Left ventricle myocardium inferior (tissue), 1 donor: ENCODE results near the gene KDM7A. TPM values are rescaled to one million over a fixed set of nuclear protein-coding genes. Genes with fewer than 3 reads are reported as not detected.

Experiments used
- DNase-seq: peaks from one replicate; pipeline ENCODE4 v3.0.0-alpha.2; 2020
- H3K27ac ChIP-seq: fragments of 200-600 bp; replicated peaks from 2 replicates; pipeline ENCODE4 v1.8.0; 2021
- H3K27me3 ChIP-seq: fragments of 200-600 bp; 2 replicates; pipeline ENCODE4 v1.8.0; 2021; ENCODE audit warnings: low read depth
- H3K36me3 ChIP-seq: fragments of 200-600 bp; 2 replicates; pipeline ENCODE4 v1.8.0; 2021
- H3K4me1 ChIP-seq: fragments of 200-600 bp; 2 replicates; pipeline ENCODE4 v1.8.0; 2021
- H3K4me3 ChIP-seq: fragments of 200-600 bp; 2 replicates; pipeline ENCODE4 v1.8.0; 2021; ENCODE audit warnings: mild to moderate bottlenecking, moderate library complexity
- H3K9me3 ChIP-seq: fragments of 200-600 bp; replicated peaks from 2 replicates; pipeline ENCODE4 v1.8.0; 2021
- intact Hi-C: fragments of 100-400 bp; cut with micrococcal nuclease; formaldehyde crosslinking; loops from one replicate; pipeline ENCODE4 v1.11.0; 2022
- total RNA-seq: library from RNA; stranded (reverse); fragmentation: NEBNext Ultra II Directional; extraction: Animal tissue kit (Norgen Biotek cat#: 25700); gene quantifications from one replicate; pipeline ENCODE4 v1.2.1, GENCODE V29; 2021
- TF ChIP-seq, protein P1 (sequence below): fragments of 200-600 bp; IDR thresholded peaks from 2 replicates; pipeline ENCODE4 v1.8.0; 2021; ENCODE audit warnings: antibody characterized with exemption, mild to moderate bottlenecking, borderline replicate concordance
- donor health status: DM: no; HTN: yes; CAD: no; lungs with severe emphysema.

KDM7A gene
- total RNA-seq, 1 donor from 2014 or later: 8.2 TPM

DNA sequence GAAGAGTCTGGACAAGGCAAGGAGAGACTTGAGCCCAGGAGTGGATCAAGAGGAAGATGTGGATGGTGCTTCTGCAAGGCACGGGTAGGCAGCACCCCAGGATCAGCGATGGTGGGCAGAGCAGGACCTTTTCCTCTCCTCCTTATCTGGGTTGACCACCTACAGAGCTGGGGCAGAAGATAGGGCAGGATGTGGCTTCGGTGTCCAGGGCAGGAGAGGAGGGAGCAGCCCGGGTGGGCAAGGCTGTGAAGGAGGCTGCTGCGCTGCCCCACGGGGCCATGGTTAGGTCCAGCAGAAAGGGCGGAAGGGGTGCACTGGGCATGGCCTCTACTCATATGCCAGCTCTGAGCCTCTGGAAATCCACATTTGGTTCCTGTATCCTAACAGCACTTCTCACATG, 94.0 kb downstream of the KDM7A start:
- peaks cover 9% of the 10 kb centered on the region for H3K36me3 ChIP-seq
- DNase-seq: no peak
- H3K9me3 ChIP-seq: no peaks in the 10 kb centered on the region
- intact Hi-C loops: no loop called here
- H3K27ac ChIP-seq: no peak overlapping the region
- TF ChIP-seq, protein P1, sequence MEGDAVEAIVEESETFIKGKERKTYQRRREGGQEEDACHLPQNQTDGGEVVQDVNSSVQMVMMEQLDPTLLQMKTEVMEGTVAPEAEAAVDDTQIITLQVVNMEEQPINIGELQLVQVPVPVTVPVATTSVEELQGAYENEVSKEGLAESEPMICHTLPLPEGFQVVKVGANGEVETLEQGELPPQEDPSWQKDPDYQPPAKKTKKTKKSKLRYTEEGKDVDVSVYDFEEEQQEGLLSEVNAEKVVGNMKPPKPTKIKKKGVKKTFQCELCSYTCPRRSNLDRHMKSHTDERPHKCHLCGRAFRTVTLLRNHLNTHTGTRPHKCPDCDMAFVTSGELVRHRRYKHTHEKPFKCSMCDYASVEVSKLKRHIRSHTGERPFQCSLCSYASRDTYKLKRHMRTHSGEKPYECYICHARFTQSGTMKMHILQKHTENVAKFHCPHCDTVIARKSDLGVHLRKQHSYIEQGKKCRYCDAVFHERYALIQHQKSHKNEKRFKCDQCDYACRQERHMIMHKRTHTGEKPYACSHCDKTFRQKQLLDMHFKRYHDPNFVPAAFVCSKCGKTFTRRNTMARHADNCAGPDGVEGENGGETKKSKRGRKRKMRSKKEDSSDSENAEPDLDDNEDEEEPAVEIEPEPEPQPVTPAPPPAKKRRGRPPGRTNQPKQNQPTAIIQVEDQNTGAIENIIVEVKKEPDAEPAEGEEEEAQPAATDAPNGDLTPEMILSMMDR: no peak
- peaks cover 12% of the 10 kb centered on the region for H3K4me1 ChIP-seq
- H3K4me3 ChIP-seq: no peak overlapping the region
- no peaks in the 10 kb centered on the region for H3K27me3 ChIP-seq

DNA sequence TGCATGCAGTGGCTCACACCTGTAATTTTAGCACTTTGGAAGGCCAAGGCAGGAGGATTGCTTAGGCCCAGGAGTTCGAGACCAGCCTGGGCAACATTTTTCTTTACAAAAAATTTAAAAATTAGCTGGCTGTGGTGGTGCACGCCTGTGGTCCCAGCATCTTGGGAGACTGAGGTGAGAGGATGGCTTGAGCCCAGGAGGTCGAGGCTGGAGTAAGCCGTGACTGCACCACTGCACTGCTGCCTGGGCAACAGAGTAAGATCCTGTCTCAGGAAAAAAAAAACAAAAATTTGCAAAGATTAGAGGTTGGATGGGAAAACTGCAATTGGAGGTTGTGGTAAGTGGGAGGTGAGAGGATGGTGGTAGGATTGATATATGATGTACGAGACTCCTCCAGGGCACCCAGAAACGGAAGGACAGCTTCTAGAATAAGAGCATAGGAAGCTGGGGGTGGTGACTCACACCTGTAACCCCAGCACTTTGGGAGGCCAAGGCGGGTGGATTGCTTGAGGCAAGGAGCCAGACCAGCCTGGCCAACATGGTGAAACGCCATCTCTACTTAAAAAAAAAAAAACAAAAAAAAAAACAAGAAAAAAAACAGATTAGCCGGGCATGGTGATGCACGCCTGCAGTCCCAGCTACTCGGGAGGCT, 94.9 kb downstream of the KDM7A start:
- no peak for DNase-seq
- Histone ChIP-seq H3K27ac (no peak overlapping the region), H3K4me1 (peaks cover 12% of the 10 kb centered on the region), H3K9me3 (no peaks in the 10 kb centered on the region), H3K36me3 (peaks cover under 1% of the 10 kb centered on the region), H3K4me3 (no peak overlapping the region), H3K27me3 (no peaks in the 10 kb centered on the region)
- TF ChIP-seq, protein P1: no peak
- intact Hi-C loops: no loop called here

DNA sequence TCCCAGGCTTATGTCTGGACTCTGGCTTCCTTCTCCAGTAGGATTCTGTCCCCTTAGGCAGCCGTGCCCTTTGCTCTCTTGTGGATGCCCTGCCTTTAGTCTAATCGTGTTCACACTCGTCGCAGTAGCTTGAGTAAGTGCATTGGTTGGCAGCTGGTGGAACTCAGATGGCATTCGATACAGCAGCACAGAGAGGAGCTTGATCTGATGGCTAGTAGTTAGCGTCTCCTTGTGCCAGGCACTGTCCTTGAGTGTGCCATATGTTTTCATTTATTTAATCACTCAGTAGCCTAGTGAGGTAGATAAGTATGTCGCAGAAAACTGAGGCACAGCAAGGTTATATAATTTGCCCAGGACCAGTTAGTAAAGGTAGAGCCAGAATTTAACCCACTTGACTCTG, 95.9 kb downstream of the KDM7A start:
- Histone ChIP-seq H3K4me1 (peaks cover 12% of the 10 kb centered on the region), H3K27me3 (no peaks in the 10 kb centered on the region), H3K36me3 (no peaks in the 10 kb centered on the region), H3K27ac (no peak overlapping the region), H3K4me3 (no peak overlapping the region), H3K9me3 (no peaks in the 10 kb centered on the region)
- TF ChIP-seq, protein P1: no peak
- intact Hi-C loops: no loop called here
- no peak for DNase-seq

DNA sequence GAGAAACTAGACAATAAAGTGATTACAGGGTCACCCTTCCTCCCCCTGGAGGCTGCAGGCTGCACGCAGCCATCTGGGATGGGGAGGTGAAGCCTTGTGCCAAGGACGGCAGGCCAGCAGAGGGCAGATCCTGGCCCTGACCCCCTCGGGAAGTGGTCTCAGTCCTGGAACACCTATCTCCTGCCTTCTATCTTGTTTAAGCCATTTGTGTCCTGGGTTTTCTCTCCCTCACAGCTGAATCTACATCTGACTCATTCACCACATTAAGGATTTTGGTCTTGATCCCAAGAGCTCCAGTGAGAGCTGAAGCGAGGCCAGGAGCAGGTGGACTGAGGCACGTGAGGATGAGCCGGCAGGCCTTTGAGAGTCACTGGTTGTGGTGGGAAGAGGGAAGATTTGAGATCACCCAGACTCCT, 97.7 kb downstream of the KDM7A start:
- no peak overlapping the region for H3K4me3 ChIP-seq
- H3K27ac ChIP-seq: no peak overlapping the region
- peaks cover 5% of the 10 kb centered on the region for H3K4me1 ChIP-seq
- H3K9me3 ChIP-seq: no peaks in the 10 kb centered on the region
- TF ChIP-seq, protein P1: peak; percentile 38
- DNase-seq: no peak
- H3K27me3 ChIP-seq: no peaks in the 10 kb centered on the region
- H3K36me3 ChIP-seq: no peaks in the 10 kb centered on the region
- intact Hi-C loops: no loop called here

DNA sequence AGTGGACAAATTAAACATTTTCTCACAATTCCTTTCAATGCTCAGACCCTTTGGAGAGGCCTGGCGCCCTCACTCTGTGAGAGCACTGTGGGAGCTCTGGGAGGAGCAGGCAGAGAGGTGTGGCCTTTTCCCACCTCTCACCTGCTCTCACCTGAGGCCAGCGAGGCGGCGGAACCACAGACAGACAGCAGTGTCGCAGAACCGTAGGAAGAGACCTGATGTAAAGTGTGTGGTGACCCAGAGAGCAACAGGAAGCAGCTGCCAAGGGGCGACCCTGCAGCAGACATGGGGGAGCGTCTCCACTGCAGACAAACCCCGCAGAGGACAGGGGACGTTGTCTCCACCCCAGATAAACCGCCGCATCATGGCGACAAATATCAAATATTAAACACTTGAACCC, 98.4 kb downstream of the KDM7A start:
- intact Hi-C loops: no loop called here
- no peaks in the 10 kb centered on the region for H3K36me3 ChIP-seq
- no peak overlapping the region for H3K27ac ChIP-seq
- H3K4me3 ChIP-seq: no peak overlapping the region
- peaks cover 4% of the 10 kb centered on the region for H3K4me1 ChIP-seq
- H3K27me3 ChIP-seq: no peaks in the 10 kb centered on the region
- H3K9me3 ChIP-seq: no peaks in the 10 kb centered on the region
- TF ChIP-seq, protein P1: no peak
- no peak for DNase-seq

DNA sequence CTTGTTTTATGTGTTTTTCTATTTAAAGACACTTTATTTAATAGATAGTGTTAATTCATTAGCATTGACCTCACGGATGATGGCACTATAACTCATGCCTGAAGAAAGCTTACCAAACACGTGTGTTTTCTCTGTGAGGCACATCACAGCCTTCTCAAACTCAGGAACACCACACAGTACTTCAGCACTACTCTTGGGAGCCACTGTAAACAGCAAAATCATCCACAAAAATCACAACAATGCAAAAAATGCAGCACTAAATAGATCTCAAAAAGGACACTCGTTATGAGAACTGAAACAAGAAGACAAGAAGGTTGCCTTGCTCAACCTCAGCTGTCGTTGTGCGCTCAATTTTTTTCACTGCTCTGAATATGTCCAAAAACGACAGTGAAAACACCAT, 102.0 kb downstream of the KDM7A start:
- no peak overlapping the region for H3K27ac ChIP-seq
- H3K4me3 ChIP-seq: no peak overlapping the region
- peaks cover 4% of the 10 kb centered on the region for H3K4me1 ChIP-seq
- no peaks in the 10 kb centered on the region for H3K27me3 ChIP-seq
- H3K9me3 ChIP-seq: peaks cover 13% of the 10 kb centered on the region
- H3K36me3 ChIP-seq: no peaks in the 10 kb centered on the region
- intact Hi-C loops: no loop called here
- DNase-seq: no peak
- TF ChIP-seq, protein P1: no peak
